Motor neuron (in vitro differentiated cells): ENCODE data around the gene FAM110D. TPM values are rescaled to one million over a fixed set of nuclear protein-coding genes. Genes with fewer than 3 reads are reported as not detected.

Source experiments
- ATAC-seq, 8 experiments: fragments of 200-7000 bp; cut with Tn5 transposase; replicated peaks in 6 of 8; 2 replicates each; pipeline ENCODE4 v1.8.0; 2021; ENCODE audit warnings: mild to moderate bottlenecking in 8 of 8, moderate library complexity in 8 of 8
- H3K27ac ChIP-seq, 2 donors: fragments of 250-450 bp; sonication (Bioruptor Pico); 2 replicates each; pipeline ENCODE4 v1.9.0; 2021; ENCODE audit warnings: antibody characterized with exemption in 2 of 2, mild to moderate bottlenecking in 2 of 2, moderate library complexity in 1 of 2
- H3K4me1 ChIP-seq, 2 donors: fragments of 250-450 bp; sonication (Bioruptor Pico); replicated peaks in 1 of 2; 2 replicates each; pipeline ENCODE4 v1.6.1; 2021; ENCODE audit warnings: antibody characterized with exemption in 2 of 2, mild to moderate bottlenecking in 2 of 2, moderate library complexity in 1 of 2
- H3K4me3 ChIP-seq, 5 donors: fragments of 250-450 bp; sonication (Bioruptor Pico); 2 replicates each; pipeline ENCODE4 v1.9.0; 2021; ENCODE audit warnings: antibody characterized with exemption in 5 of 5, mild to moderate bottlenecking in 5 of 5, moderate library complexity in 4 of 5
- WGBS, 10 experiments: fragments of 450-650 bp; shearing (Covaris generic); methylation state at CpG; one replicate each; pipeline ENCODE4 v1.0.0; 2022; 5-methylcytosine and 5-hydroxymethylcytosine counted together
- in situ Hi-C, 9 experiments: fragments of 400-800 bp; cut with MboI; loops; one replicate each; pipeline ENCODE4 v1.15.0; 2021; ENCODE audit warnings: low sequenced_read_pairs in 9 of 9, low pct_unique_long_range_greater_than_20kb in 2 of 9; ENCODE audit not compliant: unreplicated experiment in 9 of 9
- total RNA-seq, 8 experiments: library from RNA; unstranded; fragments of 300-600 nt; gene quantifications; 2 replicates each; pipeline versions ENCODE4 v1.2.3 to v1.2.4, GENCODE V29; 2022

FAM110D gene
- total RNA-seq, 8 experiments from 2014 or later = 0.15 to 1.1 (median 0.52) TPM

DNA sequence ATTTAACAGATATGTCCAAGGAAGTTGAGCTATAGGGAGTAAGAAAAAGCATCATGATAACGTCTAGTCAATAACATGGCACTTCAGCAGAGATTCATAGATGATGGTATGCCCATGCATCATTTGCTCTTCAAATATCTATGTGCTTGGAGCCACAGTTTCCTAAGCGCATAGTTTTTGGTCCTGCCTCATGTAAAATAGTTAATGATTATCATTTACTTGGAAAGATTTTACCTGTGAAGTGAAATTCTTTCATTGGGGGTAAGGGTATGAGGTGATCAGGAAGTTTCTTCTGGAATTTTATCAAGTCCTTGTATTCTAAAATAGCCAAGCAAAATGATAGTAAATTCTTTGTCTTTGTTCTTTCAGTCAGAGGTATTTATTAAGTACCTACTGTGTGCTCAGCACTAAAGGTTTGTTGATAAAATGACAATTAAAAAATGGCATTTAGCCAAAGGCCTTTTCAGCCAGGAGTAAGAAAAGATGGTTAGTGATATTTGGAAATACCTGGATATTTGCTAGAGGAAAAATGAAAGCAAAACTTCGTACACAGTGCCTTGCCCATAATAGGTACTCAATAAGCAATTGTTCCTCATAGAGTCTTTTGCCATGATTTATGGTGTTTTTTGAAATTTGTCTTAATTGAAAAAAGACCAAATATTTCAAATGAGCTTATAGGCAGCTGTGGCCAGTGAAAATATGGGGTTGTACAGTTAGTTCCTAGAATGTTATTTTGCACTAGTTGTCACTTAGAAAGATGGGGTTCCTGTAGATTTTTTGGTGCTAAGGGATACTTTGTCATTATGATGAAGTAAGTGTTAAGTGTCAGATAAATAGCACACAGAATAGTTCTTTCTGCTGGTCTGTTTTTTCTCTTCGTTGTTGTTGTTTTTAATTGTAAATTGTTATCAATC, 34.2 kb upstream of the FAM110D start:
- Histone ChIP-seq H3K4me1 (peaks cover 0 to 5% of the 10 kb centered on the region in 2 donors), H3K4me3 (no peak overlapping the region), H3K27ac (no peak overlapping the region)
- in situ Hi-C loops = no loop called here
- no peak for ATAC-seq
- 31 to 94% (median 81%) methylated on average over 2 to 4 of the region's 4 CpGs for WGBS, 10 experiments

DNA sequence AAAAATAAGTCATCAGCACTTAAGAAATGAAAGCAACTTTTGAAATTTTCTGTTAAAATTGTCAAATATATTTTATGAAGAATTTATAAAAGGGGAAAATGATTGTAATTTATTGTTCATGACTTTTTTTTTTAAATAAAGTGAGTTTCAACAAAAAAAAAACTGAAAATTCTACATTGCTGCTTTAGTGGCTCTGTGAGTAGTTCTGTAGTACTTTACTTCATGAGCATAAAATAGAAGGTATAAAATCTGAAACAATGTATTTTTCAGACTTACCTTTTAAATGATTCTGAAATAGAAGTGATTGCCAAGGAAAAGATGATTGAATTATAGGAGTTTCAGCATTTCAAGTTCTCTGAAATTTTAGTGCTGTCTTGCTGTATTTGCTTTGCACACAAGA, 33.5 kb upstream of the FAM110D start:
- H3K4me3 ChIP-seq = no peak overlapping the region
- in situ Hi-C loops = no loop called here
- no peak overlapping the region for H3K27ac ChIP-seq
- H3K4me1 ChIP-seq = peaks cover 0 to 5% of the 10 kb centered on the region in 2 donors
- ATAC-seq = no peak

DNA sequence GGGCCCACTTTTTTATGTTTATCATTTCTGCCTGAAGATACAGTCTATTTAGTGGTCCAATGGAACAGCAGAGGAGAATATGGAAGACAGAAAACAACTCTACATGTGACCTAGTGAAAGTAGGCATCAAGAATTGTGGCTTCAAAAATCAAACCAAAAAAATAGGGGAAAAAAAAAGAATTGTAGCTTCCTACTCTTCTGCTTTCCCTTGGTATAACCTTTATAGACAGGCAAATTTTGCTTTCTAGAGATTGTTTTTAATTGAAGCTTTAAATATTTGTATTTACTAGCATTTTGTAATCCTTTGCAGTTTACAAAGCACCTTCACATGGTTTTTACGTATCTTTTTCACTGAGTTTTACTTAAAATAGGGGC, 32.9 kb upstream of the FAM110D start:
- no peak for ATAC-seq
- in situ Hi-C loops = no loop called here
- 67 to 100% (median 94%) methylated on average over 1 of the region's 1 CpG; no CpG with 5 or more reads in 1 of the 10 experiments for WGBS, 10 experiments
- Histone ChIP-seq H3K27ac (no peak overlapping the region), H3K4me1 (peaks cover 0 to 5% of the 10 kb centered on the region in 2 donors), H3K4me3 (no peak overlapping the region)

DNA sequence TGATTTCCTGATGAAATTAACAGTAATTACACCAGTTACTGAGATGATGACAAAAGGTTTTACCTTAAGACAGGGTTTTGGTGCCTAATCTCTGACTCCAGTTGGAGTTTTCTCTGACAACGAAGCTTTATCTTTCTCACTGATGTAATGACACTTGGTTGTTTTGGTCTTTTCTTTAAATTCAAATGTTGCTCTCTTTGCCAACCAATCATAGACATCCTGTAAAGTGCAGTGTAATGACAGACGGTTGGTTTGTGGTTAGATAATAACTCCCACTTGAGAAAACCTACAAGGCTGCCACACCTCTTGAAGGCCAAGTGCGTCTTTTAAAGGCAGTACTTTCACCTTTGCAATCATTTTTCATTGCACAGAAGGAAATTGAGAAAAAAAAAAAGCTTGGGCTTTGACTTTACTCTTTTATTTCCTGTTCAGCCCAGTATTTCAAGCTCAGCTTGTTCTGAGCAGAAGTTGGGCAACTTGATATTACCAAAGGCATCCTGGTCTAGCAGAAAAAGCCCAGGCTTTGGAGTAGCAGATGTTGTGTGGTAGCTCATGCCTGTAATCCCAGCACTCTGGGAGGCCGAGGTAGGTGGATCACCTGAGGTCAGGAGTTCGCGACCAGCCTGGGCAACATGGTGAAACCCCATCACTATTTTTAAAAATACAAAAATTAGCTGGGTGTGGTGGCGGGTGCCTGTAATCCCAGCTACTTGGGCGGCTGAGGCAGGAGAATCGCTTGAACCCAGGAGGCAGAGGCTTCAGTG, 32.4 kb upstream of the FAM110D start:
- in situ Hi-C loops = no loop called here
- WGBS, 10 experiments = 59 to 93% (median 74%) methylated on average over 2 to 8 of the region's 9 CpGs; no CpG with 5 or more reads in 1 of the 10 experiments
- Histone ChIP-seq H3K4me3 (no peak overlapping the region), H3K27ac (peak overlapping the region in 1 of 2 donors; percentile 20), H3K4me1 (peaks cover 0 to 5% of the 10 kb centered on the region in 2 donors)
- ATAC-seq = no peak

DNA sequence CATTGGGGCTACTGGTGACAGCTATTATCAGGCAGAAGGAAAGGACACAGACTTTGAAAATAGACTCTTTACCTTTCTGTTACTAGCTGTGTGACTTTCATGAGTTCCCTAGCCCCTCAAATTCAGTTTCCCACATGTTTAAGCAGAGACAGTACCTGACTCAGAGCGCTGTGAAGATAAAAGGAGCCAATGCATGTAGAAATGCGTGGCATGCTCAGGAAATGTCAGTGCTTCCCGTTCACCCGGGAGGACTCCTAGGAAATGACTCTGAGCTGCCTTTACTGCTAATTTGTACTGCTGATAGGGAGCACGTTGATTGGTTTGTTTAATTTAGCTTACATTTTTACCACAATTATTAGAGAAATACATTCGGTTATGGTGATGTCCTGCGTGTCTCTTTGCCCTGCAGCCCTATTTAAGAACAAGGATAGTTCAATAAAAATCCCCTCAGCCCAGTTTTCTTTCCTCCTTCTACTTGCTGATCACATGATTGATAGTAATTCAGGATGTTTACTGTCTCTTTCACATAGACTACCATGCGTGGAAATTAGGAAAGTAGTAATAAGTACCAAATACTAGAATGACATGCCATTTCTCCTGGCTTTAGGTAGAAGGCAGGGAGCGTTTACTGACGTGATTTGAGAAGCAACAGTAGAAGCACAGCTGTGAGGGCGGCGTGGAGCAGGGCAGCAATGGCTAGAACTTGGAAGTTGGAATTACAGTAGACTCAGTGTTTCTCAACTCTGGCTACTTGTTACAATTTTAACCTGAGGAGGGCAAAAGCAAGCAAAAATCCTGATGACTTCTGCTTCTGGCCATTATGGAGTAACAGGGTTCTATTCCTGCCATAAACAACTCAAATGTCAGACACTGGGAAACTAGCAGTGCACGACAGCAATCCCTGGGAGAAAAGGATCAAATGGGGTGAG, 31.4 kb upstream of the FAM110D start:
- peak in 2 of 8 experiments; percentile 60 to 74 for ATAC-seq
- Histone ChIP-seq H3K4me1 (peaks cover 0 to 6% of the 10 kb centered on the region in 2 donors), H3K27ac (no peak overlapping the region), H3K4me3 (no peak overlapping the region)
- WGBS, 10 experiments = 51 to 100% (median 58%) methylated on average over 2 to 13 of the region's 13 CpGs
- in situ Hi-C loops = no loop called here

DNA sequence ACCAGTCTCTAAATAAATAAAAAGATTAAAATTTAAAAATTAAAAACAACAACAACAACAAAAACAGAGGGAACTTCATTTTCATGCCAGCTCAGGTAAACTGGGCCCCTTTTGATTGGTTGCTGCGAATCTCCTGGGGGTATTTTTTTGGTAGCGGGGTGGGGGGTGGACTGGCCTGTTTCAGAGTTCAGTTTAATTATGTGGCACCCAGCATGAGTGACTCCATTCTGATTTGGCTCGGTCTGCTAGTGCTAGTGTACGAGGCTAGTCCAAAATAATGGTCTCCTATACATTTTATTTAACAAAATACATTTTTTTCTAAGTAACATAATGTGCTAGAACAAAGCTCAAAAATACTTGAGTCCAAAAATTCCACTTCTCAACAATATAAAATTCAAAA, 29.1 kb upstream of the FAM110D start:
- Histone ChIP-seq H3K4me1 (peaks cover 0 to 9% of the 10 kb centered on the region in 2 donors), H3K27ac (no peak overlapping the region), H3K4me3 (no peak overlapping the region)
- in situ Hi-C loops = no loop called here
- ATAC-seq = no peak
- WGBS, 10 experiments = 67 to 100% (median 89%) methylated on average over 2 to 4 of the region's 4 CpGs

DNA sequence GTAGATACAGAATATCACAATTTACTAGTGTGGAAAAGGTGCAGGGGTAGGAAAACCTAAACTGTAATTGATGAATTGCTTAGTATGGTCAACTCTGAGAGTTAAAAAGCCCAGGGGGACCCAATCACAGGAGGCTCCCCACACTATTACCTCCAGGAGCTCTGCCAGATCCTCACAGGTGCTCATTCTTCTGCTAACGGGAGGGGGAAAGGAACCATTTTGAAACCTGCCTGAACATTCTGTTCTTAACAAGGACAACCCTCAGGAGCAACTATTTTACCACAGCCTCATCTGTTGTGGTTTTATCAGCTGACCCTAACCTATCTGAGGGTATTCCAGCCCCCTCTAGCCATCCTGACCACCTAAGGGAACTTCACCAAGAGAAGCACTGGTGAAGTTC, 28.2 kb upstream of the FAM110D start:
- in situ Hi-C loops = no loop called here
- WGBS, 10 experiments = 0 to 100% (median 73%) methylated on average over 1 of the region's 1 CpG; no CpG with 5 or more reads in 6 of the 10 experiments
- Histone ChIP-seq H3K27ac (no peak overlapping the region), H3K4me1 (peaks cover 0 to 9% of the 10 kb centered on the region in 2 donors), H3K4me3 (no peak overlapping the region)
- no peak for ATAC-seq

DNA sequence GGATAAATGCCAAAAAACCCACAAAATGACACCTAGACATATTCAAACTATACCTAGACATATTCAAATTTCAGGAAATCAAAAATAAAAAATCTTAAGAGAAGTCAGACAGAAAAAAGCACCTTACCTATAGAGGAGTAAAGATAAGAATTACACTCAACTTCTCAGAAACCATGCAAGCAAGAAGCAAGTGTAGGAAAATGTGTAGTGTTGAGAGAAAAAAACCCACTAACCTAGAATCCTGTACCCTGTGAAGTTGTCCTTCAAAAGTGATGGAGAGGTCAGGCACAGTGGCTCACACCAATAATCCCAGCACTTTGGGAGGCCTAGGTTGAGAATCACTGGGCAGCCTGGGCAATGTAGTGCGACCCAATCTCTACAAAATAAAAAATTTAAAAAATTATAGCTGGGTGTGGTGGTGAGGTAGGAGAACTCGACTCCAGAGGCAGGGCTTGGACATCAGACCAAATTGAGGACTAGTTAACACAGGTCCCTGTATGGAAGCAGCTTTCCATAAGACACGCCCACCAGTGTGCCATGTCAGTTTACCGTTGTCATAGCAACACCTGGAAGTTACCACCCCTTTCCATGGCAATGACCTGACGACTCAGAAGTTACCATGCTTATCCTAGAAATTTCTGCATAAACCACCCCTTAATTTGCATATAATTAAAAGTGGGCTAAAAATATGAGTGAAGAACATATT, 26.6 kb upstream of the FAM110D start:
- Histone ChIP-seq H3K4me1 (peaks cover 0 to 5% of the 10 kb centered on the region in 2 donors), H3K27ac (no peak overlapping the region), H3K4me3 (no peak overlapping the region)
- ATAC-seq = peak in 3 of 8 experiments; percentile 94 to 95 (median 95)
- in situ Hi-C loops = no loop called here
- whole genome bisulfite sequencing, 10 experiments = 10 to 85% (median 62%) methylated on average over 1 to 5 of the region's 5 CpGs; no CpG with 5 or more reads in 1 of the 10 experiments

DNA sequence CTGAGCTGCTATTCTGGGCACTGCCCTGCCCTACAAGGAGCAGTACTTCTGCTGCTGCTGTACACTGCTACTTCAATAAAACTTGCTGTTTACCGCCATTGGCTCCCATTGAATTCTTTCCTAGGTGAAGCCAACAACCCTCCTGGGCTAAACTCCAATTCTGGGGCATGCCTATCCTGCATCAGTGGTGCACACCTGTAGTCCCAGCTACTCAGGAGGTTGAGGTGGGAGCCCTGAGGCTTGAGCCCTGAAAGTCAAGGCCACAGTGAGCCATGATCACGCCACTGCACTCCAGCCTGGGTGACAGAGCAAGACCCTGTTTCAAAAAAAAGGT, 26.1 kb upstream of the FAM110D start:
- in situ Hi-C loops = no loop called here
- H3K4me3 ChIP-seq = no peak overlapping the region
- H3K4me1 ChIP-seq = peaks cover 0 to 3% of the 10 kb centered on the region in 2 donors
- H3K27ac ChIP-seq = no peak overlapping the region
- 31 to 100% (median 100%) methylated on average over 1 to 2 of the region's 2 CpGs; no CpG with 5 or more reads in 3 of the 10 experiments for WGBS, 10 experiments
- no peak for ATAC-seq

DNA sequence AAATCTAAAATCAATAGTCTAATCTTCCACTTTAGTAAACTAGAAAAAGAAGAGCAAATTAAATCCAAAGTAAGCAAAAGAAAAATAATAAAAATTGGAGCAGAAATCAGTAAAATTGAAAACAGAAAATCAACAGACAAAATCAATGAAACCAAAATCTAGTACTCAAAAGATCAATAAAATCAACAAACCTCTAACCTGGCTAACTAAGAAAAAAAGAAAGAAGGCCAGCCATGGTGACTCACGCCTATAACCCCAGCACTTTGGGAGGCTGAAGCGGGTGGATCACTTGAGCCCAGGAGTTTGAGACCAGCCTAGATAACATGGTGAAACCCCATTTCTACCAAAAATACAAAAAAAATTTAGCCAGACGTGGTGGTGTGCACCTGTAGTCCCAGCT, 24.4 kb upstream of the FAM110D start:
- 20 to 89% (median 76%) methylated on average over 1 to 3 of the region's 3 CpGs; no CpG with 5 or more reads in 2 of the 10 experiments for WGBS, 10 experiments
- Histone ChIP-seq H3K27ac (no peak overlapping the region), H3K4me1 (peaks cover 0 to 3% of the 10 kb centered on the region in 2 donors), H3K4me3 (no peak overlapping the region)
- in situ Hi-C loops = no loop called here
- ATAC-seq = no peak

DNA sequence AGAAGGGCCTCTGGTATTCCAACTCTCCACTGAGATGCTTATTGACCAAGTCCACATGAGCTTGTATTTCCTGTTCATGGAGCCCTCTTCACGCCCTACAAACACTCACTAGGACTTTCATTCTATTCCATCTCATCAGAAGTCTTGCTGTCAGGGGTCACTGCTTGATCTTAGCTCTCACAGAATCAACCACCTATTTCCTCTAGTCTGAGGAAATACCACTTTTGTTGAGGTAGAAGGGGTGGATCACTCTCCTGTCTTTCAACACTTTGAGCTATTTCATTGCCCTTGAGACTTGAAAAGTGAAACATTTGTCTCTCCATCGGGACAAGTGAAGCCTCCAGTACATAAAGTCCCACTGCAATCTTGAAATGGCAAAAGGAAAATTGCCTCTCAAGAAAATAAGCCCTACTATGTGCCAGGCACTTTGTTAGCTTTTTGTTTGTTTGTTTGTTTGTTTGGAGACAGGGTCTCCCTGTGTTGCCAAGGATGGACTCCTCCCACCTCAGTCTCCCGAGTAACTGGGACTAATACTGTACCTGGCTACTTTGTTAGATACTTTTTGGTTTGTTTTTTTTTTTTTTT, 19.8 kb upstream of the FAM110D start:
- no peak overlapping the region for H3K27ac ChIP-seq
- no peak overlapping the region for H3K4me3 ChIP-seq
- H3K4me1 ChIP-seq = no peaks in the 10 kb centered on the region
- no peak for ATAC-seq
- in situ Hi-C loops = no loop called here
- 25 to 89% (median 75%) methylated on average over 1 to 3 of the region's 3 CpGs; no CpG with 5 or more reads in 1 of the 10 experiments for WGBS, 10 experiments

DNA sequence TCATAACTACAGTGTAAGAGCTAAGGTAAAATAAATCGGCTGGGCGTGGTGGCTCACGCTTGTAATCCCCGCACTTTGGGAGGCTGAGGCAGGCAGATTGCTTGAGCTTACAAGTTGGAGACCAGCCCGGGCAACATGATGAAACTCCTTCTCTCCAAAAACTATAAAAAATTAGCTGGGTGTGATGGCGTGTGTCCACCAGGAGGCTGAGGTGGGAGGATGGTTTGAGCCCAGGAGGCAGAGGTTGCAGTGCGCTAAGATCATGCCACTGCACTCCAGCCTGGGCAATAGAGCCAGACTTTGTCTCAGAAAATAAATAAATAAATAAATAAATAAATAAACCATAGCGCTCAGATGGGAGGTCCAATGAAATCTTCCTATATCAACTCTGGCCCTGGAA, 16.7 kb upstream of the FAM110D start:
- 80 to 100% (median 94%) methylated on average over 1 to 8 of the region's 8 CpGs; no CpG with 5 or more reads in 1 of the 10 experiments for WGBS, 10 experiments
- no peak overlapping the region for H3K4me3 ChIP-seq

More for the DNA sequence above, 16.7 kb upstream of the FAM110D start:
- no peak for ATAC-seq
- in situ Hi-C loops = no loop called here
- H3K27ac ChIP-seq = no peak overlapping the region
- peaks cover 0 to 2% of the 10 kb centered on the region in 2 donors for H3K4me1 ChIP-seq
